Adrenal gland (tissue), 12 donors: ENCODE data around the gene MCU. TPM values are rescaled to one million over a fixed set of nuclear protein-coding genes. Genes with fewer than 3 reads are reported as not detected.

Experiments used
- DNase-seq, 7 donors: peaks; one replicate each; pipeline ENCODE4 v3.0.0-alpha.2; 2019 to 2020
- H3K27ac ChIP-seq, 5 donors: fragments of 200-600 bp; sonication (generic) in 4 of 5; 1 replicate in 3 of 5; 2 replicates in 2 of 5; pipeline versions ENCODE4 v1.5.1 to v1.8.0; 2016 to 2020; ENCODE audit warnings: mild to moderate bottlenecking in 1 of 5
- H3K27me3 ChIP-seq: fragments of 200-600 bp; 2 replicates; pipeline ENCODE4 v1.8.0; 2021
- H3K36me3 ChIP-seq, 2 donors: fragments of 200-600 bp; replicated peaks in 1 of 2; 1 replicate in 1 of 2; 2 replicates in 1 of 2; pipeline versions ENCODE4 v1.5.1 to v1.8.0; 2018 to 2022
- H3K4me1 ChIP-seq, 2 donors: fragments of 200-600 bp; replicated peaks in 1 of 2; 1 replicate in 1 of 2; 2 replicates in 1 of 2; pipeline versions ENCODE4 v1.5.1 to v1.8.0; 2018 to 2021
- H3K4me3 ChIP-seq, 4 donors: fragments of 200-600 bp; sonication (generic) in 3 of 4; one replicate each; pipeline ENCODE4 v1.5.1; 2016 to 2018
- H3K9me3 ChIP-seq, 3 donors: fragments of 200-600 bp; sonication (generic) in 1 of 3; replicated peaks in 1 of 3; 1 replicate in 2 of 3; 2 replicates in 1 of 3; pipeline versions ENCODE4 v1.5.1 to v1.8.0; 2016 to 2021
- CTCF ChIP-seq, 6 experiments: fragments of 450-650 bp in 4 of 6; fragments of 200-600 bp in 2 of 6; sonication (generic) in 1 of 6; IDR thresholded peaks; 1 replicate in 5 of 6; 2 replicates in 1 of 6; pipeline versions ENCODE4 v1.5.1 to v1.8.0; 2016 to 2021; ENCODE audit warnings: antibody characterized with exemption in 6 of 6, mild to moderate bottlenecking in 2 of 6, moderate library complexity in 1 of 6
- POLR2A ChIP-seq, 2 donors: fragments of 450-650 bp; IDR thresholded peaks; one replicate each; pipeline ENCODE4 v1.6.1; 2017; ENCODE audit warnings: antibody characterized with exemption in 2 of 2, mild to moderate bottlenecking in 2 of 2, moderate library complexity in 1 of 2
- WGBS, 4 donors: extraction: QIAGEN DNeasy Blood & Tissue Kit in 2 of 4; methylation state at CpG; one replicate each; pipeline versions ENCODE4 v1.1.5 to v1.1.7; 2013 to 2017; 5-methylcytosine and 5-hydroxymethylcytosine counted together
- intact Hi-C, 2 donors: fragments of 100-400 bp; cut with DNase I; formaldehyde crosslinking; loops; one replicate each; pipeline versions ENCODE4 v1.14.1 to v1.15.0; 2022 to 2023
- polyA plus RNA-seq, 3 donors: library from polyadenylated mRNA; stranded (reverse); fragments of 200-250 nt in 2 of 3; fragments of 350-450 nt in 1 of 3; fragmentation: Illumina TruSeq in 1 of 3; extraction: RNeasy Lipid Tissue Mini Kit (QIAGEN cat#74804) in 1 of 3; gene quantifications; one replicate each; pipeline ENCODE4 v1.2.3, GENCODE V29; 2013 to 2014
- total RNA-seq, 9 donors: library from RNA; depleted of rRNA in 4 of 9; stranded (reverse); fragments of >200 nt in 4 of 9; fragments of 120-200 nt in 1 of 9; fragmentation: NEBNext Ultra II Directional in 1 of 9; extraction: Animal tissue kit (Norgen Biotek cat#: 25700) in 1 of 9; gene quantifications; one replicate each; pipeline versions ENCODE4 v1.1.0 to v1.2.4, GENCODE V29; 2013 to 2023
- donor health status: healthy with polysubstance abuse.
- donor health status: Bipolar disorder and iron deficiency.
- donor health status: DM: yes; HTN: yes; CAD: no.
- donor health status: DM: no; HTN: no; CAD: no.
- donor health status: DM: no; HTN: no; CAD: no.
- donor health status: DM: yes; HTN: yes; CAD: no.

The MCU gene
- total and polyA plus RNA-seq, 12 donors, result 6.4 to 22.2 (median 14.9) TPM

GRCh38 chr10:72800741-72801092 lies 108.8 kb downstream of the MCU start:
- no peaks in the 10 kb centered on the region for H3K36me3 ChIP-seq
- DNase-seq, result no peak
- 80 to 88% (median 86%) methylated on average over 6 of the region's 6 CpGs for WGBS, 4 donors
- TF ChIP-seq CTCF (IDR thresholded peaks at IDR 0.05) (no peak), POLR2A (IDR thresholded peaks at IDR 0.05) (no peak)
- intact Hi-C loops, result no loop called here
- H3K27ac ChIP-seq, result no peak overlapping the region
- peaks cover 0 to 13% of the 10 kb centered on the region in 2 donors for H3K4me1 ChIP-seq
- H3K4me3 ChIP-seq, result no peak overlapping the region
- H3K27me3 ChIP-seq, result no peaks in the 10 kb centered on the region
- H3K9me3 ChIP-seq, result no peaks in the 10 kb centered on the region

- Histone ChIP-seq H3K4me3 (no peak overlapping the region), H3K4me1 (peaks cover 0 to 13% of the 10 kb centered on the region in 2 donors), H3K9me3 (no peaks in the 10 kb centered on the region), H3K36me3 (no peaks in the 10 kb centered on the region), H3K27me3 (no peaks in the 10 kb centered on the region), H3K27ac (no peak overlapping the region)
- no peak for DNase-seq
- 93 to 100% (median 96%) methylated on average over 5 of the region's 5 CpGs for WGBS, 4 donors
- TF ChIP-seq CTCF (IDR thresholded peaks at IDR 0.05), result no peak
- TF ChIP-seq POLR2A (IDR thresholded peaks at IDR 0.05), result no peak
- intact Hi-C loops, result no loop called here
Measured at GRCh38 chr10:72801263-72801868, 109.4 kb downstream of the MCU start.

DNA sequence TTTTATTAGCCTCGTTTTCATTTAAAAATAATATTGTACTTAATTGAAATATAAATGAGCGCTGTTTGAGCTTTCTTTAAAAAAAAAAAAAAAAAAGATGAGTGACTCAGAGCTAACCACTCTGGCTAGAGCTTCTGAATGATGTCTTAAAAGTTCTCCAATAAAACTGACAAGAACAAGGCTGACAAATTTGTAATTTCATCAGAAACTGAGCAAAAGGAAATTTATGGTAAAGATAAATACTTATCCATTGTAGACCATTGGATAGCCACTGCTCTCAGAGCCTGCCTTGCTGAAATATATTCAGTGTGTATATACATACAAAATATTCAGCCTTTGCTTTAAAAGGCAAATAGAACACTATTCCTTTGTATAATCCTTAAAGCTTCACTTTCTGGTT lies 110.4 kb downstream of the MCU start:
- no peaks in the 10 kb centered on the region for H3K9me3 ChIP-seq
- intact Hi-C loops, result no loop called here
- H3K4me1 ChIP-seq, result peaks cover 0 to 13% of the 10 kb centered on the region in 2 donors
- no peak for DNase-seq
- TF ChIP-seq POLR2A (IDR thresholded peaks at IDR 0.05), result no peak
- no peak for TF ChIP-seq CTCF (IDR thresholded peaks at IDR 0.05)
- WGBS, 4 donors, result 52 to 62% (median 57%) methylated on average over 2 of the region's 2 CpGs
- no peaks in the 10 kb centered on the region for H3K27me3 ChIP-seq
- H3K4me3 ChIP-seq, result peak overlapping the region in 1 of 4 donors; percentile 13
- no peaks in the 10 kb centered on the region for H3K36me3 ChIP-seq
- peak overlapping the region in 3 of 5 donors; percentile 4 to 29 (median 11) for H3K27ac ChIP-seq

DNA sequence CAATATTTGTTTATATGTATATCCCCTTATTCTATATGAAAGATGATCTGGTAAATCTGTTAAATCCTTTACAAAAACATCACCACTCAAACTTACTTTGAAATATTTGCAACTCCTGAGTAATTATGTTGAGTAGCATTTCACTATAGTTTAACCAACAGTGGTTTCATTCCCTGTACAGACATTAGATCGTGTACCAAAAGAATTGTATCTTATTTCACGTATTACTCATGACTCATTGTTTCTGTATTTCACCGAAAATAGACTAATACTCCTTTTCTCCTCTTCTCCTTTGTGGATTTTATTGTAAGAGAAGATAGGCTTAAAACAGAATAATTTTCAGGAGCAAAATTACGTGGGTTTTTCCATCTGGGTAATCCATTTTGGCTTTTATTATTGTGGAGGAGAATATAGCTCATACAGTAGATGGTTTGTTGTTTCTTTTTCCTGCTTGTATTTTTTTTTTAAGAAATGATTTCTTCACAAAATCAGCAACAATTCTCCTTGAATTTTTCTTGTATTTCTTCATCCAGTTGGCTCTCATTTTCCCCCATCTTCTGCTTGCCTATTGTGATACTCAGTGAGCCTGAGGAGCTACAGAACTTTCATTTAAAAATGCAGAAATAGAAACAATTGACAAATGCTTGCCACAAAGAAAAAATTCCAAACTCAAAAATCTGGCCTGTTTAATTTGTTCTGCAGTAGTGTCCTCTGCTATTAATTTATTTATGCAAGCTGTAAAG lies 111.0 kb downstream of the MCU start:
- TF ChIP-seq CTCF (IDR thresholded peaks at IDR 0.05), result no peak
- no peak for TF ChIP-seq POLR2A (IDR thresholded peaks at IDR 0.05)
- H3K4me1 ChIP-seq, result peaks cover 0 to 13% of the 10 kb centered on the region in 2 donors
- H3K36me3 ChIP-seq, result no peaks in the 10 kb centered on the region
- WGBS, 4 donors, result 29 to 41% (median 35%) methylated on average over 4 of the region's 4 CpGs
- DNase-seq, result no peak
- intact Hi-C loops, result no loop called here
- peak overlapping the region in 4 of 5 donors; percentile 2 to 29 (median 8) for H3K27ac ChIP-seq
- H3K9me3 ChIP-seq, result no peaks in the 10 kb centered on the region
- H3K4me3 ChIP-seq, result peak overlapping the region in 1 of 4 donors; percentile 13
- no peaks in the 10 kb centered on the region for H3K27me3 ChIP-seq
